Fibroblast of skin of left quadriceps (primary cell): ENCODE measurements around the gene MC3R.
"Not testable (repeated sequence)": the region's sequence is repeated elsewhere in the genome, so short reads cannot be mapped to it uniquely, and the experiment has no call there.

Source experiments
- DNase-seq, 2 experiments: peaks; one replicate each; pipeline ENCODE4 v3.0.0-alpha.2; 2013; ENCODE audit warnings: low read depth in 2 of 2

Gene MC3R

DNA sequence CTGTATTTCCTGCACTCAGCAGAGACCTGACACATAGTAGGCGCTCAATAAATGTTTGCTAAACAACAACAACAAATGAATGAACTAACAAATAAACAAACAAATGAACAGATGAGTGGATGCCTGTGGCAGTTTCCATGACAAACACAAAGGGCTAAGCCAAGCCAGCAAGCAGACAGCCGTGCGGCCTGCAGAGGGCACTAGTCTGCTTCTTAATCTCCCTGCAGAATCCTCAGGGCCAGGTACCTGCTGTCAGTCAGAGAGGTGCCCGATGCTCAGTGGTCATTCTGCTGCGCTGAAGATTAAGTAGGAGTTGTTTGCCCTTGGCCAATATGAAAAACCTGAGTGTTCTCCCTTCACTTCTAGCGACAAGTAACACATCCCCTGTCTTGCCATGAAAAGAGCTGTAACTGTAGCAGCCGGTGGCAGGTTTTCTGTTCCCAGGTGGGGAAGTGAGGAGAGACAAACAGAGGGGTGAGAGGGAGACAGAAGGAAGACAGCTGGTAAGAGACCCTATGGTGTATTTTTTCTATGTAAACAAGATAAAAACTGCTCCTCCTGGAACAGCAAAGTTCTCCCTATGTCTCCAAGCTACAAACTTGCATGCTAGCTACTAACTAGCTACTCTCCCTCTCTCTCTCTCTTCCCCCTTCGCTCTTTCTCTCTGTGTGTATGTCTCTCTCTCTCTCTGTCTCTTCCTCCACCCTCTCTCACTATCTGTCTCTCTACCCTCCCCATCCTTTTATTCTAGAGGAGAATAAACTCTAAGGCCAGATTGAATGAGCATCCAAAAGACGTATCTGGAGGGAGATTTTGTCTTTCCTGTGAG, at the start of gene MC3R:
Gene MC3R, plus strand, starts transcription at position 779 of the 829 bp plus-strand sequence. CDS start 112 bp downstream, outside the sequence.
- DNase-seq, result no peak

DNA sequence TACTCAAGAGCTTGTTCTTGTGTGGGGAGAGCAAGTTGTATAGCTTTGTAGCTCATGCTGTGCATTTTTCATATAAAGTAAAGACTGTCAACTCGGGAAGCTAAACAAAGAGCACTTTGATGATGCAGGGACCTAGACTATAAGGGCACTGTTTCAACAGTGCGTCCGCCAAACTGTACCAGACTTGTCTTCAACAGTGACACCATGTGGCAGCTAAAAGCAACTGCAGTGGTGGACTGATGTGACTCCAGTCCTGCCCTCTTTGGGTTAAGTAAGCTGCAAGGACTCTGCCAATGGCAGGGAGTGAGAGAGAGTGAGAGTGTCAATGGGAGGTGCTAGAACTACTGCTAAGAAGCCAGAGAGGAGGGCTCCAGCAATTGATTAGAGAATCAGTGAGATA, 48.1 kb upstream of the MC3R start:
- DNase-seq, result no peak

DNA sequence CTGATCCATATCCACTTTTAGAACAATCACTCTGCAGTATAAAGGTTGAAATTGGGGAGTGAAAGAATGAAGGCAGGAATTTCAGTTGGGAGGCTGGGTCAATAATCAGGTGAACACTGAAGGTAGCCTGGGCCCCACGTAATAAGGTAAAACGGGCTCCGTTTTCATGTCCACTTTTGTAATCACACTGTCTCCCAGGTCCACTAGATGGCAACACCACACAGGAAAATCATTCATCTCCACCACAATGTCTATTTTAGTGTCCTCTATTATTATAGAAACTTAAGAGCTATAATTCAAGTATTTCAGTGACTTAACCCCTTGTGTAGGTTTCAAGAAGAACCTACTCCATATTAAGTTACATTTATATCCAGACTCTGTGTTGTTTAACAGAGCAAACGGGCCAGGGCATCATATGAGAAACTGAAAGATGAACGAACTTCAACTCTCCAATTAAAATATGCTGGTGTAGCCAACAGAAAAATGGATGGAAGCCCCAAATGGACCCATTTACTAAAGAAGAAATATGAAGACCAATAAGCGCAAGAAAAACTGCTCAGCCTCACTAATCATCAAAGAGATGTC, 45.9 kb upstream of the MC3R start:
- no peak for DNase-seq

DNA sequence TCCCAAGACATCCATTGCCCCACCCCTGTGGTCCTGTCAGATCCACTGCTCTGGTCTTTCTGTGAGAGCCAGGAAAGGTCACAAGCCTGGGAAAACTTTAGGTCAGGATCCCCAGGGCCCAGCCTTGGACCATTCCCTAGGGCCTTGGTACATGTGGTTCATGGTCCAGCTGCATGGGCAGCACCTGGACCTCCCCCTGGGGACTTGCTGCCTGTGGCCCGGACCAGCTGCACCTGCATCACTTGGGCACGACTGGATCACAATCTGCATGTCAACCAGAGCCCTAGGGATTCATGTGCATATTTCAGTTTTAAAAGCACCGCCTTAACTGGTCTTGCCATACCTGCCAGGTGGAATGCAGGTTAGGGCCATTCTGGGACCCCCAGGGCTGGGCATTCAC, 44.3 kb upstream of the MC3R start:
- DNase-seq, result no peak

DNA sequence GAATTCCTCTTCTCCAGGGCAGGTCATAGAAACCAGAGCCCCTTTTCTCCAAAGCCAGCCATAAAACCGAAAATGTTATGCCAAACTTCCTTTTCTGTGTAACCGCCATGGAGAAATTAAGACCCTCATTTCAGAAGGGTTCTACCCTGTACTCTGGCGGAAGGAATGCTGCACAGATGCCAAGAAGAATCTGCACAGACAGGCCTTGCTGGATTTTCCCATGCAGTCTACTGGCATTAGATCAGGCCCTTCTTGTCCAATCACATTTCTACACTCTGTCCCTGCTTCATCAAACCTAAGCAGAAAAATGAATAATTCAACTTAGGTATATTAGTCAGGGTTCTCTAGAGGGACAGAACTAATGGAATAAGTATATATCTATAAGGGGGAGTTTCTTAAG, 43.2 kb upstream of the MC3R start:
- no peak for DNase-seq

DNA sequence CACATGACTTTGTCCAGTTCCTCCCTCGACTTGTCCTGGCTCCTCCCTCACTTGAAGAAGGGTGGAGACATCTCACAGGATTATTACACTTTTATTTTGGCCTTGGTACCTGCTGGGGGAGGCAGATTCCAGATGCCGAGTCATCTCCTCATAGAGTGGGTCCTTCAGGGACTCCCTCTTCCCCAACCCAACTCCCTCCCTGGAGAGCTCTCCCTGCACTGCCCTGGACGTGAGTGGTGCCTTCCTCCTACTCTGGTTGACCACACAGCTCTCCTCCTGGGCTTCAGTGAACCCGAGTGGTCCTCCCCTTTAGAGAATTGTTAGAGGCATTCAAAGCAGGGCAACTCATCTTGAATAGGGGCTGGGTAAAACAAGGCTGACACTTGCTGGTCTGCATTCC, 40.9 kb upstream of the MC3R start:
- DNase-seq, result no peak

DNA sequence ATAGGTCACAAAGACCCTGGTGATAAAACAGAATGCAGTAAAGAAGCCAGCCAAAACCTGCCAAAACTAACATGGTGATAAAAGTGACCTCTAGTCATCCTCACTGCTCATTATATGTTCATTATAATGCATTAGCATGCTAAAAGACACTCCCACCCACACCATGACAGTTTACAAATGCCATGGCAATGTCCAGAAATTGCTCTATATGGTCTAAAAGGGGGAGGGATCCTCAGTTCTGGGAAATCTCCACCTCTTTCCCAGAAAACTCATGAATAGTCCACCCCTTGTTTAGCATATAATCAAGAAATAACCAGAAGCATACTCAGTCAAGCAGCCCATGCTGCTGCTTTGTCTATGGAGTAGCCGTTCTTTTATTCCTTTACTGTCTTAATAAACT, 40.4 kb upstream of the MC3R start:
- no peak for DNase-seq

DNA sequence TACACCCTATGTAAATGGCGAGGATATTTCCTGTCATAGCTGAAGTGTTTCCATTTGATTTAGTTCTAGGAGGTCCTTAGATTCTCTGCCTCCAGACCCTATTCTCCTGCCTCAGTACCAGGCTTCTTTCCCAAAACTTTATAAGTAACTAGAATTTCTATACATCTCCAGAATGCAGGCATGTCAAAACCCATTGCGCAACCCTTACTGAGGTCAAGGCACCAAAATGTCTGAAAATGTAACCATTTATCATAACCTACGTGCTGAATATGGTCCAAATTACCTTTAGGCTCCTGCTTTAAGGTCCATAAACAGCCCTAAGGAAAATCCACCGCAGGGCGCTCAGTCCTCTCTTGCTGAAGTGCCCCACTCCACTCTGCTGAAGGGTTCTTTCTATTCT, 37.5 kb upstream of the MC3R start:
- no peak for DNase-seq

DNA sequence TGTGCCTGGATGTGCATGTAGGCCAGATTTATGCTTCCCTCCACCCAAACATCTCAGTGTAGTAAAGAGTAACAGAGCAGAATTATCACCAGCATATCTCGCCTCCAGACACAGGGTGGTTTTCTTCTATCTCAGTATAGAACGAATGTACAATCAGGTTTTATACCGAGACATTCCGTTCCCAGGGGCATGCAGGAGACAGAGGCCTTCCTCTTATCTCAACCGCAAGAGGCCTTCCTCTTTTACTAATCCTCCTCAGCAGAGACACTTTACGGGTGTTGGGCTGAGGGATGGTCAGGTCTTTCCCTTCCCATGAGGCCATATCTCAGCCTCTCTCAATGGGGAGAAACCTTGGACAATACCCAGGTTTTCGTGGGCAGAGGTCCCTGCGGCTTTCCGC, 36.4 kb upstream of the MC3R start:
- no peak for DNase-seq

DNA sequence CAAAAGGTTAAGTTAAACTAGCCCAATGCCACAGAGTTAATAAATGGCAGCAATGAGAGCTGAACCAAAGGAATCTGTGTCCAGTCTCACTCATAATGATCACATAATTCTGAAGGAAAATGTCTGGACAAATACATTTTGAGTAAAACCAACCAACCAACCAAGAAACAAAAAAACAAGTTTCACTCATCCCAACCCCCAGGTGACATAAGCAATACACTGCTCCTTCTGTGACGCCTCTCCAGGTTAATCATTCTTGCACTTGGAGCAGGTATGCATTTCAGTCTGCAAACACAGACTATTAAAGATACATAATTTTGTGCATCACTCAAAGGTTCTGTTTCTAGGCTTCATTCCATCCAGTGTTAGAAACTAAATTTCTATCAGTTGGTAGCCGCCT, 35.2 kb upstream of the MC3R start:
- no peak for DNase-seq

DNA sequence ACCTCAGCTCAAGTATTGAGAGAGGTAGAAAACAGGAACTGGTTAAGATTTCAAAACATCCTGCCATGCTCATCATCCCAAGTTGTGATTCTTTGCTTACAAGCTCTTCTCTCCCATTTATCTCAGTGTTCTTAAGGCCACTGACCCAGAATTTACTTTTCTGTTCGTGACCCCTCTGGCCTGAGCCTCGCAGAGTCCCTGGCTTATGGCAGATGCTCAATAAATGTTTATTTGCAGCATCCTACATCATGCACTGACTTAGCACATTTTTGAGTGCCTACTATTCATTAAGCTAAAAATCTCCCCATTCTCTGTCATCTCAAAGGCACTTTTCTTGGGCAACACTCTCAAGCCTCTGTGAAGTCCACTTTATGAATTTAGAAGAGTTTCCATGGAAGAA, 33.4 kb upstream of the MC3R start:
- DNase-seq, result no peak

DNA sequence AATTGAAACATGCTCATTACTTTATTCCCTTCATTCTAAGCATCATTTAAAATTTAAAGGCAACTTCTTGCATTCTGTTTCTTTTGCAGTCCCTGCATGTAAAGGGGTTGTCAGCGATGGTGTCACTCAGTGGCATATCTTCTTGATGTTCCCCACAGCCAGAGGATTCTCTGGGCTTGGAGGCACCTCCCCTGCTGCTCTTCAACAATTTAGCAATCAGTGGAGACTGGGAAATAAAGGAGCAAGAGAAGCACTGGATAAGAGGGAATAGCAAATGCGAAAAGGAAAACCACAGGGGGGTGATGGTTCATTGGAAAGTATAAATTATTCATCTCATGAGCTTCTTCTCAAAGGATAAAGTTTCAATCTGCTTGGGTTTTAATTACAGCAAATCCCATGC, 30.7 kb upstream of the MC3R start:
- DNase-seq, result no peak

DNA sequence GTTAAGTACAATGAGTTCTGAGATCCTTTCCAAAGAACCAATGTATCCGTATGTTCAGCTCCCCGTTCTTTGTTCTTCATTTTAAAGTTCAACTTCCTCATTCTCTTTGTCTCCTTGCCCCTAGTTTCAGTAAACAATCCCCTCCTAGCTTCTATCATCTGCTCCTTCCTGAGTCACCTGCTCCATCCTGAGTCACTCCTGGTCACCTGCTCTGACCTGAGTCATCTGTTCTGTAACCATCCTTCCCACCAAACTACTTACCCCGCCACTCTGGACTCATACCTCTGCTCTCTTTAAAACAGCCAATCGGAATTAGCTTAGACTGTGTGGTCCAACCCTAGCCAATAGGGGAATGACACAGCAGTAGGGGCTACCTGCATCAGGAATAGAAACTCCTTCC, 27.3 kb upstream of the MC3R start:
- DNase-seq, result not testable (repeated sequence)

DNA sequence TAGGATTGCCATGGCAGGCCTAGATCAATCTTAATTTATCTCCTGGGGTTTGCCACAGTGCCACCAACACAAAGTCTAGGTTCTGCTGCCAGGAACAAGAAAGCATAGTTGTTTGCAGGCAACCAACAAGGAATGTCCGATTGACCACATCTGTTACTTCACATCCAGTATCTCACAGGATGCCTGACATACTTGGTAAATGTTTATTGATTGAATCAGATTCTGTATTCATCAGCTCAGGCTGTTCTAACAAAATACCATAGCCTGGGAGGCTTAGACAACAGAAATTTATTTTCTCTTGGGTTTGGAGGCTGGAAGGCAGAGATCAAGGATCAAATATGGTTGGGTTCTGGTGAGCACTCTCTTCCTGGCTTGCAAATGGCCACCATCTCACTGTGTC, 26.3 kb upstream of the MC3R start:
- DNase-seq, result no peak

DNA sequence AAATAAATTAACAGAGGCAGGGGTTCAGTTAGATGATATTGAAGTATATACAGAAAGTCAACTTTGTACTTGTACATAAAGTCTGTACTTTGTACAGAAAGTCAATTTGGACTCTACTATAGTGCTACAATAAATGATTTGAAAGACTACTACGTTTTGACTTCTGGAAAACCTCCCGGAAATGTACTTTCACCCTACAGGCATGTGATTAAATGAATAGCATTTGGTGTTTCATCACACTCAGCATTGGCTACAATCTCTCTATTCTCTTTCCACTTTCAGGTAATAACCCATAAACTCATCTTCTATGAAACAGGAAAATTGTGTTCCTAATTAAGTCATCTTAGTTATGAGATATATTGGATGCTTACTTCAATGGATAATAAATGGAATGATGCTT, 25.6 kb upstream of the MC3R start:
- no peak for DNase-seq

DNA sequence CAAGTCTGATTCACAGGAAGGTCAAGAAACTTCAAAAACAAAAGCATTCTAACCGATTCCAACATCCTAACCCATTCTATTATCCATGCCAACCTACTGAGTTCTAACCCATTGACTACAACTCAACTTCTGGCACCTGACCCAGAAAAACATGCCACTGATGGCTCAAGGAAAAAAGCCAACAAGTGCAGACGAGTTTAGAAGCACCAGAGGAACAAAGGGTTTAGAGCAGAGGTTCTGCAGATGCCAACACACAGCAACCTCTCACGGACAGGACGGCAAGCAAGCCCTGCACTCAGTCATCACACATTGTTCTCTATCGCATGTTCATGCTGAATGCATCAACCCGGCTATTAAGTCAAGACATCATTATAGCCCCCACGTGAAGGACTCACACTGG, 25.2 kb upstream of the MC3R start:
- no peak for DNase-seq

DNA sequence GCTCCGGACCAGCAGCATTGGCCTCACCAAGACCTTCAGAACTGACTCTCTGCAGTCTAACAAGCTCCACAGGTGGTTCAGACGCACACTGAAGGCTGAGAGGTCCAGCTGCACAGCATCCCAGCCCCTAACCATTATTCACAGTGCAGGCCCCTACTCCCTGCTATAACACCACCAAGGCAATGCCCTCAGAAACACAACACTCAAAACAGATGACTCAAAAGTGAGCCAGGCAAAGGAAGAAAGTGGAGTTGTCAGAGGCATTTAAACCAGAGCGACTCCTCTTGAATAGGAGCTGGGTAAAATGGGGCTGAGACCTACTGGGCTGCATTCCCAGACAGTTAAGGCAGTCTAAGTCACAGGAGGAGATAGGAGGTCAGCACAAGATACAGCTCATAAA, 20.5 kb upstream of the MC3R start:
- no peak for DNase-seq

DNA sequence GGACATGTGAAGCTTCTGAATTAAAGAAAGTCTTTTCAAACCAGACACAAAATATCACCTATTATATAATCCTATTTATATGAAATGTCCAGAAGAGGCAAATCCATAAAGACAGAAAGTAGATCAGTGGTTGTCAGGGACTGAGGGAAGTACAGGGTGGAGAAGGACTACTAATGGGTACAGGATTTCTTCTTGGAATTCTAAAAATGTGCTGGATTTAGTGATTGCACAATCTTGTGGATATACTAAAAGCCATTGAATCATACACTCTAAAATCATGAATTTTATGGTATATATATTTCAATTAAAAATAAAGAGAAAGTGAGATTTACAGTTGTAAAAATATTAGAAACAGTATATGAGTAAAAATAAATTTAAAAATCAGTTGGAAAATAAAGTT, 18.7 kb upstream of the MC3R start:
- no peak for DNase-seq

DNA sequence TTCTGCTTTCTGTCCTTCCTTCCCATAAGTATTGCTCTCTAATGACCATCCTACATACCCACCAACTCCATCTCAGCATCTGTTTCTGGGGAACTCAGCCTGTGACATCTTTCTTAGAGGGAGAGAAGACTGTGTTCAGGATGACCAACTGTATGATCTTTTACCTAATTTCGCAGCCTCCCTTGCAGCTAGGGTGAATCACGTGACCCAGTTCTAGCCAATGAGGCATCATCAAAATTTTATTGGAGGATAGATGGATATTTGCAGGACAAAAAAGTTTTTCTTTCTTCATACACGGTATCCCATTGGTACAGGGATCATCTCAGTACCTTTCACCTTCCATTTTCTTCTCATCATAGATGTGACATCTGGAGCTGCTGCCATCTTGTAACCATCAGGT, 14.4 kb upstream of the MC3R start:
- DNase-seq, result no peak

DNA sequence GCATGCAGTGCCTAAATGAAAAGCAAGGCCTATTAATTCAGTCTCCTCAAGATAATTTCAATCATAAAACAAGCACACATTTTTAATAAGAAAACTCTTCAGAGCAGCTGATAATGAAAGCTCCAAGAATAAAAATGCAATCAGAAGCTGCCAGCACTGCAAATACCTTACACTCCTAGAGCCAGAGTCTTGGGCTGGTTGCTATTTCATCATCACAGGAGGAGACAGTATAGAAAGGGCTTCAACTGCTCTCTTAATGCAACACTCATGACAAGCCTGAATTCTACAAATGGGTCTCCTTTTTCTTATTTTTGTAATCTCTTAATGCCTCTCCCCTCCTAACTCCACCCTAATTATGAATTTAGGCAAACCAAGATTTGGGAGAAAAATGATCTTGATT, 11.2 kb upstream of the MC3R start:
- DNase-seq, result no peak

DNA sequence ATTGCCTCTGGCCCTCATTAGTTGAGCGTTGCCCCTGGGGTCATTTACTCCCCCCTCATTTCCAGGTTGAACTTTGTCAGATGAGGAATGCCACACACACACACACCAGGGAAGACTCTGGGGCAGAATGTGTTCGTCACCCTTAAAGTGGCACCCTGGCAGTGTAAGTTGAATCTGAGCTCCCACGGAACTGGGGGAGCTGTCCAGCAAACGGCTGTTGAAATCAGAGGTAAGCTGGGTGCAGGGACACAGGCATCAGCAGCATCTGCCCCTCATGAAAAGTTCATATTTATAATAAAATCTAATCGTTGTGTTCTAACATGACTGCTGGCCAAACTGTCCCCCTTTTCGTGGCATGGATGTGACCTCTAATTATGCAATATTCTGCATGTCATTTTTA, 4.3 kb upstream of the MC3R start:
- DNase-seq, result no peak

DNA sequence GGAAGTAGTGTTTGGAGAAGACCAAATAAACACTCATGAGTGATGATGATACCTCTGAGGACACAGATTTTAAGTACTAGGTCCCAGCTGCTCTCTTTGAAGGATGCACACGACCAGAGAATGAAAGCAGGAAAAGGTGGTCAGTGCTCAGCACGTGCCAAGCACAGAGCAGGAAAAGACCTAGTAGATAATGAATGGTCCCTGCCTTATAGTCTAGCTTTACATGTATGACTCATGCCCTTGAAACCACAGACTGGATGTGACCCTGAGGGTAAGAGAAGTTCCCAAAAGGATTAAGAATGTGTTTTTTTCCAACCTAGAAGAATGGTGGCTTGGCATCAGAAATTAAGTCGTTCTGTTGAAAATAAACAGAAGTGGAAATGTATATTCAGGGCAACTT, 2.8 kb upstream of the MC3R start:
- DNase-seq, result no peak

DNA sequence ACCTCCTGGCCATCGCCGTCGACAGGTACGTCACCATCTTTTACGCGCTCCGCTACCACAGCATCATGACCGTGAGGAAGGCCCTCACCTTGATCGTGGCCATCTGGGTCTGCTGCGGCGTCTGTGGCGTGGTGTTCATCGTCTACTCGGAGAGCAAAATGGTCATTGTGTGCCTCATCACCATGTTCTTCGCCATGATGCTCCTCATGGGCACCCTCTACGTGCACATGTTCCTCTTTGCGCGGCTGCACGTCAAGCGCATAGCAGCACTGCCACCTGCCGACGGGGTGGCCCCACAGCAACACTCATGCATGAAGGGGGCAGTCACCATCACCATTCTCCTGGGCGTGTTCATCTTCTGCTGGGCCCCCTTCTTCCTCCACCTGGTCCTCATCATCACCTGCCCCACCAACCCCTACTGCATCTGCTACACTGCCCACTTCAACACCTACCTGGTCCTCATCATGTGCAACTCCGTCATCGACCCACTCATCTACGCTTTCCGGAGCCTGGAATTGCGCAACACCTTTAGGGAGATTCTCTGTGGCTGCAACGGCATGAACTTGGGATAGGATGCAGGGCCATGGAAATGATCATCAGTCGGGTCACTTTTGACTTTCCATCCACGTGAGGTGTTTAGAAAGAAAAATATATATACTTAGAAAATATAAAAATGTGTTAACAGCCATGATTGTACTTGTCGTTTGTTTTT, 868 bp downstream of the MC3R start:
- DNase-seq, result no peak
